Common myeloid progenitor, CD34-positive (primary cell): ENCODE results near the gene PRKAG3.
"Not testable (repeated sequence)": the region's sequence is repeated elsewhere in the genome, so short reads cannot be mapped to it uniquely, and the experiment has no call there.

Experiments used
- CTCF ChIA-PET: fragments of 350-600 bp; sonication (Branson Sonifier 250); formaldehyde crosslinking; loops from one replicate; lab custom pipeline; 2021; ENCODE audit warnings: antibody characterized with exemption; lab: Charles Lee
- POLR2A ChIA-PET: fragments of 350-600 bp; sonication (Branson Sonifier 250); formaldehyde crosslinking; loops from one replicate; lab custom pipeline; 2021; ENCODE audit warnings: antibody characterized with exemption; lab: Charles Lee
- DNase-seq, 3 donors: peaks; one replicate each; pipeline versions ENCODE4 v3.0.0 to v3.0.0-alpha.2; 2013
- H3K27ac ChIP-seq, 2 experiments: 1 replicate in 1 of 2; 2 replicates in 1 of 2; pipeline ENCODE4 v1.7.0; 2013; ENCODE audit warnings: inconsistent platforms in 2 of 2, low read length in 2 of 2, mild to moderate bottlenecking in 2 of 2, low read depth in 1 of 2, moderate library complexity in 1 of 2; ENCODE audit not compliant: severe bottlenecking in 2 of 2, insufficient read depth in 1 of 2, poor library complexity in 1 of 2
- H3K27me3 ChIP-seq, 5 experiments: replicated peaks in 2 of 5; 1 replicate in 3 of 5; 2 replicates in 2 of 5; pipeline versions ENCODE4 v1.6.1 to v1.7.0; 2013; ENCODE audit warnings: low read length in 4 of 5, mild to moderate bottlenecking in 2 of 5, moderate library complexity in 2 of 5, inconsistent platforms in 1 of 5; ENCODE audit not compliant: insufficient read depth in 5 of 5, control insufficient read depth in 4 of 5
- H3K36me3 ChIP-seq, 4 experiments: 1 replicate in 2 of 4; 2 replicates in 2 of 4; pipeline versions ENCODE4 v1.6.1 to v1.7.0; 2013; ENCODE audit warnings: low read length in 3 of 4, control low read depth in 1 of 4, mild to moderate bottlenecking in 1 of 4; ENCODE audit not compliant: control insufficient read depth in 4 of 4, insufficient read depth in 4 of 4
- H3K4me1 ChIP-seq, 4 experiments: 1 replicate in 3 of 4; 2 replicates in 1 of 4; pipeline versions ENCODE4 v1.6.1 to v1.7.1; 2013; ENCODE audit warnings: low read length in 3 of 4, mild to moderate bottlenecking in 3 of 4, control low read depth in 1 of 4, inconsistent platforms in 1 of 4, moderate library complexity in 1 of 4; ENCODE audit not compliant: control insufficient read depth in 4 of 4, insufficient read depth in 4 of 4; ENCODE audit errors: control extremely low read depth in 1 of 4
- H3K4me3 ChIP-seq, 7 experiments: 1 replicate in 4 of 7; 2 replicates in 3 of 7; pipeline versions ENCODE4 v1.5.1 to v1.7.0; 2013; ENCODE audit warnings: mild to moderate bottlenecking in 7 of 7, low read length in 6 of 7, moderate library complexity in 6 of 7, inconsistent platforms in 2 of 7, low read depth in 2 of 7, control low read depth in 1 of 7; ENCODE audit not compliant: insufficient read depth in 4 of 7, control insufficient read depth in 1 of 7; ENCODE audit errors: extremely low read depth in 1 of 7
- H3K9me3 ChIP-seq, 5 experiments: 1 replicate in 4 of 5; 2 replicates in 1 of 5; pipeline versions ENCODE4 v1.6.1 to v1.7.1; 2013; ENCODE audit warnings: low read length in 4 of 5, mild to moderate bottlenecking in 2 of 5, inconsistent platforms in 1 of 5, low read depth in 1 of 5, moderate library complexity in 1 of 5; ENCODE audit not compliant: control insufficient read depth in 4 of 5, insufficient read depth in 2 of 5; ENCODE audit errors: control extremely low read depth in 1 of 5
- WGBS: methylation state at CpG from one replicate; pipeline ENCODE4 v1.1.5; 2013; ENCODE audit not compliant: insufficient coverage; 5-methylcytosine and 5-hydroxymethylcytosine counted together

The PRKAG3 gene

GRCh38 chr2:218849721-218850120, 18.1 kb upstream of the PRKAG3 start:
- DNase-seq, result no peak
- Histone ChIP-seq H3K9me3 (no peaks in the 10 kb centered on the region), H3K4me3 (no peak overlapping the region), H3K27me3 (peaks cover 0 to 45% (median 15%) of the 10 kb centered on the region in 5 experiments), H3K27ac (no peak overlapping the region), H3K4me1 (peaks cover 0 to 8% (median 3%) of the 10 kb centered on the region in 4 experiments), H3K36me3 (no peaks in the 10 kb centered on the region)
- POLR2A ChIA-PET, result no interaction called here
- WGBS, result 87% methylated on average over 6 of the region's 7 CpGs
- CTCF ChIA-PET, result interaction anchor here (1.2 to 16.8 kb wide), 6 partner anchors 12 to 191 kb away, joined by 3 to 233 read pairs (median 12); partner anchors contain the start of genes BCS1L, TTLL4, WNT10A and ZNF142

DNA sequence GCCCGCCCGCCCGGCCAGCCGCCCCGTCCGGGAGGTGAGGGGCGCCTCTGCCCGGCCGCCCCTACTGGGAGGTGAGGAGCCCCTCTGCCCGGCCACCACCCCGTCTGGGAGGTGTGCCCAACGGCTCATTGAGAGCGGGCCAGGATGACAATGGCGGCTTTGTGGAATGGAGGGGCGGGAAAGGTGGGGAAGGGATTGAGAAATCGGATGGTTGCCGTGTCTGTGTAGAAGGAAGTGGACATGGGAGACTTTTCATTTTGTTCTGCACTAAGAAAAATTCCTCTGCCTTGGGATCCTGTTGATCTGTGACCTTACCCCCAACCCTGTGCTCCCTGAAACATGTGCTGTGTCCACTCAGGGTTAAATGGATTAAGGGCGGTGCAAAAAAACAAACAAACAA, 15.4 kb upstream of the PRKAG3 start:
- H3K4me3 ChIP-seq, H3K36me3 ChIP-seq, DNase-seq, H3K9me3 ChIP-seq, POLR2A ChIA-PET, H3K4me1 ChIP-seq, H3K27ac ChIP-seq: not testable (repeated sequence)
- CTCF ChIA-PET, result interaction anchor here (0.6 to 16.8 kb wide), 13 partner anchors 14 to 205 kb away, joined by 3 to 233 read pairs (median 5); partner anchors contain the start of genes BCS1L, WNT10A and ZNF142
- WGBS, result 90% methylated on average over 2 of the region's 18 CpGs
- peaks cover 0 to 23% (median 5%) of the 10 kb centered on the region in 5 experiments for H3K27me3 ChIP-seq

GRCh38 chr2:218844334-218844733, 12.7 kb upstream of the PRKAG3 start:
- H3K4me1 ChIP-seq, H3K36me3 ChIP-seq, POLR2A ChIA-PET, H3K4me3 ChIP-seq, H3K27ac ChIP-seq, H3K9me3 ChIP-seq, DNase-seq: not testable (repeated sequence)
- peaks cover 3 to 11% (median 6%) of the 10 kb centered on the region in 5 experiments for H3K27me3 ChIP-seq
- CTCF ChIA-PET, result interaction anchor here (0.6 kb wide), 1 partner anchor 110 kb away, joined by 3 read pairs; no protein-coding TSS in a partner anchor
- WGBS, result no CpG with 5 or more reads among the region's 5 CpGs

- ChIA-PET POLR2A (no interaction called here), CTCF (interaction anchor here (0.7 kb wide), 1 partner anchor 59 kb away, joined by 3 read pairs; no protein-coding TSS in a partner anchor)
- DNase-seq, result no peak
- H3K27me3 ChIP-seq, result peaks cover 3 to 16% (median 10%) of the 10 kb centered on the region in 5 experiments
- peaks cover 0 to 12% (median 2%) of the 10 kb centered on the region in 5 experiments for H3K9me3 ChIP-seq
- H3K27ac ChIP-seq, result no peak overlapping the region
- no peaks in the 10 kb centered on the region for H3K36me3 ChIP-seq
- peaks cover 0 to 3% (median 0%) of the 10 kb centered on the region in 4 experiments for H3K4me1 ChIP-seq
- H3K4me3 ChIP-seq, result no peak overlapping the region
- WGBS, result no CpG with 5 or more reads among the region's 1 CpG
Observed at GRCh38 chr2:218839888-218840287, 8.3 kb upstream of the PRKAG3 start.

DNA sequence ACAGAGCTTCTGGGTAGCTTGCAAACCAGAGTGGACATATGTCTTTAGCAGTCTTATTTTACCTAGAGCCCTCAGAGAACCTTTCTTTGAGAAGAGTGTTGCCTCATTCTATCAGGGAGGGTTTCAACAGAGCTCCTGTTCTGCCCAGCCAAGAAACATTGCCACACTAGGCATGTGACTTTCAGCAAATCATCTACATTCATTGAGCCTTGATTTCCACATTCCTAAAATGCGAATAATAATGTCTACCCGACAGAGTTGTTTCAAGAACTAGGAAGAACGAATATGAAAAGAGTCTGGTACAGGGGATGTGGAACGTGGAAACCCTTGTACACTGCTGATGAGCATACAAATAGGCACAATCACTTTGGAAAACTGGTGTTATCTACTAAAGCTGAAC, 7.8 kb upstream of the PRKAG3 start:
- H3K36me3 ChIP-seq, result no peaks in the 10 kb centered on the region
- H3K9me3 ChIP-seq, result peaks cover 0 to 12% (median 2%) of the 10 kb centered on the region in 5 experiments
- no peak overlapping the region for H3K4me3 ChIP-seq
- POLR2A ChIA-PET, result no interaction called here
- H3K4me1 ChIP-seq, result peaks cover 0 to 3% (median 0%) of the 10 kb centered on the region in 4 experiments
- CTCF ChIA-PET, result no interaction called here
- H3K27ac ChIP-seq, result no peak overlapping the region
- H3K27me3 ChIP-seq, result peaks cover 3 to 17% (median 13%) of the 10 kb centered on the region in 5 experiments
- DNase-seq, result no peak
- 90% methylated on average over 3 of the region's 4 CpGs for WGBS

DNA sequence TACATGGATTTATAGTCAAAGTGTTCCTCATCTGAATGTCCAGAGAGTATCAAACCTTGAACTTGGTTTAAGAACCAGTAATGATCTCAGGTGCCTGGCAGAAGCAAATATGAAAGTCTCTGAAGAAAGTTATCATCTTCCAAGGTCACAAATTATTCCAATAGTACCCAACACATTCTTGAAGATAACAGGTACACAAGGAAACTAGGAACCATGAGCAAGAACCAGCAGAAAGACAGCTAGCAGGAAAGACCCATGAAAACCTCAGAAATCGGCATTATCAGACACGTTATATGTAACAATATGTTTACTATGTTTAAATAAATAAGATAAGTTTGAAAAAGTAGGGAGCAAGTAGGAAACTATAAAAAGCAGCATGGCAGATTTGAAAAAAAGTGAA, 5.9 kb upstream of the PRKAG3 start:
- no peak for DNase-seq
- CTCF ChIA-PET, result no interaction called here
- H3K27ac ChIP-seq, result no peak overlapping the region
- H3K27me3 ChIP-seq, result peaks cover 3 to 33% (median 24%) of the 10 kb centered on the region in 5 experiments
- peaks cover 0 to 12% (median 2%) of the 10 kb centered on the region in 5 experiments for H3K9me3 ChIP-seq
- H3K36me3 ChIP-seq, result no peaks in the 10 kb centered on the region
- H3K4me1 ChIP-seq, result peaks cover 0 to 3% (median 0%) of the 10 kb centered on the region in 4 experiments
- H3K4me3 ChIP-seq, result no peak overlapping the region
- WGBS, result no CpG with 5 or more reads among the region's 2 CpGs
- POLR2A ChIA-PET, result no interaction called here

DNA sequence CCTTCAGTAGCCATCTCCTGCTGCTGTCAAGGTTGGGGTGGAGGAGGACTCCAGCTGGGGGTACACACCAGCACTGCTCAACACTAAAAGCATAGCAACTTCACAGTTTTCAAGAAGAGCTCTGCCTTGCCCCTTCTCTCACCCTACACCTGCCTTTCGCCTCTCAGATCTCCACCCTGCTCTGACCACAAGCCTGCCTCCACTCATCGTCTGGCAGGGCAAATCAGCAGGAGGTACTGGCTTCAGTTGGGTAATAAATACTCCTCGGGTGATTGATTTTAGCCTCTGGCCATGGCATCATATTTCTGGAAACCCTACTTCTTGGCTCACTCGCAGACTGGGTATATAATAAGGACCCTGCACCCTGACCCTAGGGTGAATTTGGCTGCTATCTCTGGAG, 3.1 kb upstream of the PRKAG3 start:
- Histone ChIP-seq H3K9me3 (peaks cover 0 to 10% (median 2%) of the 10 kb centered on the region in 5 experiments), H3K4me3 (no peak overlapping the region), H3K27me3 (peaks cover 3 to 49% (median 25%) of the 10 kb centered on the region in 5 experiments), H3K36me3 (no peaks in the 10 kb centered on the region), H3K27ac (no peak overlapping the region), H3K4me1 (peaks cover 0 to 3% (median 0%) of the 10 kb centered on the region in 4 experiments)
- DNase-seq, result no peak
- WGBS, result 71% methylated on average over 2 of the region's 4 CpGs
- CTCF ChIA-PET, result no interaction called here
- POLR2A ChIA-PET, result no interaction called here
